Globus pallidus (tissue), 1 donor: ENCODE data around the gene MRPS26.
A peak's percentile ranks its signal among the peaks of the same experiment; 100 is the strongest.
"Not testable (repeated sequence)": the region's sequence is repeated elsewhere in the genome, so short reads cannot be mapped to it uniquely, and the experiment has no call there.

Experiments
- DNase-seq: peaks from one replicate; pipeline ENCODE4 v3.0.0-alpha.2; 2015; ENCODE audit warnings: low spot score

Gene MRPS26

GRCh38 chr20:3045816-3046676 is at the start of gene MRPS26:
Gene MRPS26, plus strand, starts transcription at chr20:3046052. Its CDS starts 17 bp downstream, at chr20:3046069.
- peak; percentile 87 for DNase-seq

GRCh38 chr20:2998728-2999127 is 47.1 kb upstream of the MRPS26 start:
- DNase-seq = no peak

- DNase-seq = peak; percentile 69
Measured at GRCh38 chr20:3000852-3001523, 44.9 kb upstream of the MRPS26 start.

- no peak for DNase-seq
Measured at GRCh38 chr20:3003416-3003815, 42.4 kb upstream of the MRPS26 start.

- no peak for DNase-seq
Measured at GRCh38 chr20:3010985-3011723, 34.7 kb upstream of the MRPS26 start.

- no peak for DNase-seq
Measured at GRCh38 chr20:3011752-3012151, 34.1 kb upstream of the MRPS26 start.

- DNase-seq = no peak
Measured at GRCh38 chr20:3013771-3014170, 32.1 kb upstream of the MRPS26 start.

- DNase-seq = no peak
Measured at GRCh38 chr20:3014179-3014578, 31.7 kb upstream of the MRPS26 start.

- DNase-seq = no peak
Measured at GRCh38 chr20:3014662-3015061, 31.2 kb upstream of the MRPS26 start.

GRCh38 chr20:3015302-3015701 is 30.6 kb upstream of the MRPS26 start:
- DNase-seq = not testable (repeated sequence)

GRCh38 chr20:3021327-3021726 is 24.5 kb upstream of the MRPS26 start:
- DNase-seq = no peak

- DNase-seq = no peak
Measured at GRCh38 chr20:3021777-3022176, 24.1 kb upstream of the MRPS26 start.

- DNase-seq = not testable (repeated sequence)
Measured at GRCh38 chr20:3022559-3023490, 23.0 kb upstream of the MRPS26 start.

- no peak for DNase-seq
Measured at GRCh38 chr20:3027987-3028386, 17.9 kb upstream of the MRPS26 start.

GRCh38 chr20:3031524-3032147 is 14.2 kb upstream of the MRPS26 start:
- no peak for DNase-seq

- peak; percentile 38 for DNase-seq
Measured at GRCh38 chr20:3032624-3033023, 13.2 kb upstream of the MRPS26 start.

GRCh38 chr20:3037654-3038053 is 8.2 kb upstream of the MRPS26 start:
- no peak for DNase-seq

- no peak for DNase-seq
Measured at GRCh38 chr20:3038454-3038853, 7.4 kb upstream of the MRPS26 start.

GRCh38 chr20:3039426-3039825 is 6.4 kb upstream of the MRPS26 start:
- no peak for DNase-seq

- no peak for DNase-seq
Measured at GRCh38 chr20:3040086-3040485, 5.8 kb upstream of the MRPS26 start.

- no peak for DNase-seq
Measured at GRCh38 chr20:3041854-3042409, 3.9 kb upstream of the MRPS26 start.
